GM19324 (cell line): ENCODE measurements around the gene ABRAXAS1.
A peak's percentile ranks its signal among the peaks of the same experiment; 100 is the strongest.

Experiments
- ATAC-seq: cut with Tn5 transposase; IDR thresholded peaks from one replicate; pipeline ENCODE4 v1.9.1; 2021; ENCODE audit warnings: mild to moderate bottlenecking, moderate library complexity; ENCODE audit not compliant: unreplicated experiment, low FRiP score

The ABRAXAS1 gene

GRCh38 chr4:83455281-83456183 lies 29.4 kb downstream of the ABRAXAS1 start, which contains the start of the genes HELQ and MRPS18C:
TSS of gene HELQ (minus strand) at chr4:83455823. CDS start at chr4:83455693, 130 bp downstream.
TSS of gene MRPS18C (plus strand) at chr4:83456058. CDS start at chr4:83456078, 20 bp downstream.
- peak; percentile 98 for ATAC-seq

- no peak for ATAC-seq
Measured at GRCh38 chr4:83454686-83455085, 30.2 kb downstream of the ABRAXAS1 start.

- ATAC-seq, result no peak
Measured at GRCh38 chr4:83449009-83449408, 35.9 kb downstream of the ABRAXAS1 start.

- no peak for ATAC-seq
Measured at GRCh38 chr4:83440899-83441298, 44.0 kb downstream of the ABRAXAS1 start.

- no peak for ATAC-seq
Measured at GRCh38 chr4:83440148-83440814, 44.6 kb downstream of the ABRAXAS1 start.

GRCh38 chr4:83438719-83439118 lies 46.2 kb downstream of the ABRAXAS1 start:
- no peak for ATAC-seq

- ATAC-seq, result no peak
Measured at GRCh38 chr4:83436680-83437079, 48.2 kb downstream of the ABRAXAS1 start.

GRCh38 chr4:83431200-83431599 lies 53.7 kb downstream of the ABRAXAS1 start:
- no peak for ATAC-seq

- ATAC-seq, result no peak
Measured at GRCh38 chr4:83418211-83418610, 66.7 kb downstream of the ABRAXAS1 start.

- no peak for ATAC-seq
Measured at GRCh38 chr4:83417566-83417965, 67.3 kb downstream of the ABRAXAS1 start.

GRCh38 chr4:83413676-83414075 lies 71.2 kb downstream of the ABRAXAS1 start:
- no peak for ATAC-seq
